SH-SY5Y (cell line): ENCODE results near the gene SCPEP1.

Experiments used
- GATA2 ChIP-seq: IDR thresholded peaks from 2 replicates; pipeline ENCODE4 v1.6.1; 2011; ENCODE audit warnings: mild to moderate bottlenecking, low read depth, low read length
- GATA3 ChIP-seq: IDR thresholded peaks from 2 replicates; pipeline ENCODE4 v1.6.1; 2011; ENCODE audit warnings: low read depth, mild to moderate bottlenecking, low read length, moderate library complexity

DNA sequence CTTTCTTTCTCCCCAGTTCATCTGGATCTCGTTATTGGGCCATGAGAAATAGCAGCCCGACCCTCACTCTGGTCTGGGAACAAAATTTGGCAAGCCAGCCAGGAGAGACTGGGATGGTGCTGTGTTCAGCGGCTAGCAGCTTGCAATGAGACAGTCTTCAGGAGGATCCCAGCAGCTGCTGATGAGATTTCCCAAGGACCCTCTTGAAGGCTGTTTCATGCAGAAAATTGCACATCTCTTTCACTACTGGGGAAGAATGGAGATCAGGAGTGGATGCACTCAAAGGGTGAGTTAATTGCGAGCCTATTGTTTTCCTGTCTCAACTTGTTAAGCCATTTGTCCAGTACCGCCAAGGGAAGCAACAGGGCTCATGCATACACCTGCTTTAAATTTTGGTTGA, 11.6 kb upstream of the SCPEP1 start:
- TF ChIP-seq GATA3, result no peak
- TF ChIP-seq GATA2, result no peak
